Anterior cingulate cortex (tissue), 58 donors: ENCODE results near the gene ZBTB20.
"Not testable (repeated sequence)": the region's sequence is repeated elsewhere in the genome, so short reads cannot be mapped to it uniquely, and the experiment has no call there.

Experiments used
- DNase-seq, 58 donors: peaks; one replicate each; lab custom pipeline; 2025; lab: John Stamatoyannopoulos, UW

The ZBTB20 gene

GRCh38 chr3:114848643-114849350, 298.3 kb downstream of the ZBTB20 start:
- peak in 16 of 58 donors; percentile 0 to 65 (median 26) for DNase-seq

- peak in 55 of 58 donors; percentile 12 to 86 (median 58) for DNase-seq
Measured at GRCh38 chr3:114848082-114848481, 299.0 kb downstream of the ZBTB20 start.

GRCh38 chr3:114847564-114847963, 299.5 kb downstream of the ZBTB20 start:
- DNase-seq, result peak in 1 of 58 donors; percentile 49

- DNase-seq, result no peak
Measured at GRCh38 chr3:114846779-114847178, 300.3 kb downstream of the ZBTB20 start.

- DNase-seq, result peak in 12 of 58 donors; percentile 1 to 28 (median 10)
Measured at GRCh38 chr3:114846252-114846651, 300.8 kb downstream of the ZBTB20 start.

GRCh38 chr3:114841515-114841914, 305.6 kb downstream of the ZBTB20 start:
- no peak for DNase-seq

GRCh38 chr3:114839476-114839875, 307.6 kb downstream of the ZBTB20 start:
- DNase-seq, result no peak

GRCh38 chr3:114838025-114838424, 309.1 kb downstream of the ZBTB20 start:
- no peak for DNase-seq

- DNase-seq, result no peak
Measured at GRCh38 chr3:114834175-114834940, 312.7 kb downstream of the ZBTB20 start.

- DNase-seq, result no peak
Measured at GRCh38 chr3:114831861-114832260, 315.2 kb downstream of the ZBTB20 start.

- no peak for DNase-seq
Measured at GRCh38 chr3:114830652-114831051, 316.4 kb downstream of the ZBTB20 start.

GRCh38 chr3:114829783-114830182, 317.3 kb downstream of the ZBTB20 start:
- DNase-seq, result no peak

- DNase-seq, result peak in 4 of 58 donors; percentile 0 to 38 (median 12)
Measured at GRCh38 chr3:114827495-114827894, 319.6 kb downstream of the ZBTB20 start.

GRCh38 chr3:114824014-114824413, 323.1 kb downstream of the ZBTB20 start:
- no peak for DNase-seq

- DNase-seq, result no peak
Measured at GRCh38 chr3:114823061-114823460, 324.0 kb downstream of the ZBTB20 start.

GRCh38 chr3:114816052-114816451, 331.0 kb downstream of the ZBTB20 start:
- no peak for DNase-seq

GRCh38 chr3:114812541-114813238, 334.4 kb downstream of the ZBTB20 start:
- DNase-seq, result not testable (repeated sequence)

- DNase-seq, result no peak
Measured at GRCh38 chr3:114809668-114810413, 337.2 kb downstream of the ZBTB20 start.

- no peak for DNase-seq
Measured at GRCh38 chr3:114804099-114804498, 343.0 kb downstream of the ZBTB20 start.

- no peak for DNase-seq
Measured at GRCh38 chr3:114803042-114803695, 343.9 kb downstream of the ZBTB20 start.
